Body of pancreas (tissue), 4 donors: ENCODE results near the gene SPTBN2. TPM values are rescaled to one million over a fixed set of nuclear protein-coding genes. Genes with fewer than 3 reads are reported as not detected.

Experiments
- ATAC-seq: fragments of 150-250 bp; one replicate; pipeline ENCODE4 v1.9.1; 2016
- DNase-seq, 4 donors: peaks; one replicate each; pipeline ENCODE4 v3.0.0-alpha.2; 2019
- H3K27ac ChIP-seq, 4 donors: fragments of 200-600 bp; sonication (generic); 1 replicate in 3 of 4; 2 replicates in 1 of 4; pipeline versions ENCODE4 v1.5.1 to v1.6.1; 2016 to 2019; ENCODE audit warnings: mild to moderate bottlenecking in 1 of 4, mixed read lengths in 1 of 4, moderate library complexity in 1 of 4
- H3K27me3 ChIP-seq, 2 donors: fragments of 200-600 bp; sonication (generic); one replicate each; pipeline ENCODE4 v1.6.0; 2016; ENCODE audit warnings: mild to moderate bottlenecking in 1 of 2
- H3K36me3 ChIP-seq, 2 donors: fragments of 200-600 bp; sonication (generic); replicated peaks in 1 of 2; 2 replicates each; pipeline ENCODE4 v1.5.1; 2016; ENCODE audit warnings: low read depth in 2 of 2; ENCODE audit not compliant: insufficient read depth in 1 of 2
- H3K4me1 ChIP-seq: fragments of 200-600 bp; sonication (generic); one replicate; pipeline ENCODE4 v1.6.0; 2016
- H3K4me3 ChIP-seq, 2 donors: fragments of 200-600 bp; sonication (generic); 1 replicate in 1 of 2; 2 replicates in 1 of 2; pipeline ENCODE4 v1.5.1; 2016 to 2019
- H3K9me3 ChIP-seq, 3 donors: fragments of 200-600 bp; sonication (generic); 1 replicate in 2 of 3; 2 replicates in 1 of 3; pipeline ENCODE4 v1.5.1; 2016
- CTCF ChIP-seq, 7 experiments: fragments of 450-650 bp in 4 of 7; fragments of 200-600 bp in 3 of 7; sonication (generic) in 3 of 7; IDR thresholded peaks; one replicate each; pipeline ENCODE4 v1.5.1; 2016 to 2019; ENCODE audit warnings: antibody characterized with exemption in 7 of 7
- POLR2A ChIP-seq, 3 donors: fragments of 450-650 bp; IDR thresholded peaks; one replicate each; pipeline ENCODE4 v1.6.1; 2016; ENCODE audit warnings: antibody characterized with exemption in 3 of 3, mild to moderate bottlenecking in 2 of 3
- WGBS, 2 donors: methylation state at CpG; one replicate each; pipeline ENCODE4 v1.1.5; 2017; 5-methylcytosine and 5-hydroxymethylcytosine counted together
- intact Hi-C: fragments of 100-400 bp; cut with DNase I; formaldehyde crosslinking; loops from one replicate; pipeline ENCODE4 v1.15.1; 2023
- total RNA-seq, 2 donors: library from RNA; depleted of rRNA; stranded (reverse); fragments of >200 nt; gene quantifications; one replicate each; pipeline ENCODE4 v1.1.0, GENCODE V29; 2016

The SPTBN2 gene
- total RNA-seq, 2 donors from 2014 or later = 40.0 to 52.1 TPM

DNA sequence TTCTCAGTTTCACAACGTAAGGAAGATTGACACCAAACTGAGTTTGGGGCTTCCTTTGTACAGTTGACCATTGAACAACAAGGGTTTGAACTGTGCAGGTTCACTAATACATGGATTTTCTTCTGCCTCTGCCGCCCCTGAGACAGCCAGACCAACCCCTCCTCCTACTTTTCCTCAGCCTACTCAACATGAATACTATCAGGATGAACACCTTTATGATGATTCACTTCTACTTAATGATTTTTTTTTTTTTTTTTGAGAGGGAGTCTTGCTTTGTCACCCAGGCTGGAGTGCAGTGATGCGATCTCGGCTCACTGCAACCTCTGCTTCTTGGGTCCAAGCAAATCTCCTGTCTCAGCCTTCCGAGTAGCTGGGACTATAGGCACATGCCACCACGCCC, 75.9 kb downstream of the SPTBN2 start:
- no peak for DNase-seq
- intact Hi-C loops = no loop called here
- Histone ChIP-seq H3K27ac (no peak overlapping the region), H3K4me1 (no peaks in the 10 kb centered on the region), H3K36me3 (no peaks in the 10 kb centered on the region), H3K27me3 (no peaks in the 10 kb centered on the region), H3K4me3 (no peak overlapping the region), H3K9me3 (no peaks in the 10 kb centered on the region)
- ATAC-seq = no peak
- WGBS, 2 donors = 85 to 86% methylated on average over 6 of the region's 6 CpGs
- no peak for TF ChIP-seq POLR2A (IDR thresholded peaks at IDR 0.05)
- TF ChIP-seq CTCF (IDR thresholded peaks at IDR 0.05) = no peak

DNA sequence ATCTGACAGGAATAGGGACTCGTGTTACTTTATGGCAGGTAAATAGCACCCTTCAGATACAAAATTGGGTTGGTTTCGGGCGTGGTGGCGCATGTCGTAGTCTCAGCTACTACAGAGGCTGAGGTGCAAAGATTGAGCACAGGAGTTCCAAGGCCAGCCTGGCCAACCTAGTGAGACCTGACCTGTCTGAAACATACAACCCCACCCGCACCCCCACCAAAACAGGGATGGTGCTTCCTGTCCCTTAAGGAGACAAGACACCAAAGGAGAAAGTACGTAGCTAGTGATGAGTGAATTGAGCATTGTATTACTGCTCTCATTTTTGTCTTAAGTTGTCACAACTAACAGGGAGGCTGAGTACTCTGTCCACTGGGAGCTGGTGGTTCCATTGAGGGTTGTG, 76.4 kb downstream of the SPTBN2 start:
- Histone ChIP-seq H3K4me3 (no peak overlapping the region), H3K9me3 (no peaks in the 10 kb centered on the region), H3K27ac (no peak overlapping the region), H3K36me3 (no peaks in the 10 kb centered on the region), H3K4me1 (no peaks in the 10 kb centered on the region), H3K27me3 (no peaks in the 10 kb centered on the region)
- no peak for TF ChIP-seq CTCF (IDR thresholded peaks at IDR 0.05)
- no peak for TF ChIP-seq POLR2A (IDR thresholded peaks at IDR 0.05)
- intact Hi-C loops = no loop called here
- 87 to 91% methylated on average over 7 of the region's 7 CpGs for WGBS, 2 donors
- ATAC-seq (no peak), DNase-seq (no peak)

- H3K4me3 ChIP-seq = no peak overlapping the region
- H3K27ac ChIP-seq = peak overlapping the region in 1 of 4 donors; percentile 24
- intact Hi-C loops = no loop called here
- H3K36me3 ChIP-seq = peaks cover 0 to 9% of the 10 kb centered on the region in 2 donors
- 93% methylated on average over 2 of the region's 2 CpGs for WGBS, 2 donors
- no peak for TF ChIP-seq CTCF (IDR thresholded peaks at IDR 0.05)
- no peak for TF ChIP-seq POLR2A (IDR thresholded peaks at IDR 0.05)
- H3K27me3 ChIP-seq = no peaks in the 10 kb centered on the region
- no peaks in the 10 kb centered on the region for H3K9me3 ChIP-seq
- ATAC-seq (peak; percentile 63), DNase-seq (no peak)
- peaks cover 3% of the 10 kb centered on the region for H3K4me1 ChIP-seq
Measured at GRCh38 chr11:66651016-66651415, 78.0 kb downstream of the SPTBN2 start.

GRCh38 chr11:66649903-66650302, 79.1 kb downstream of the SPTBN2 start:
- no peaks in the 10 kb centered on the region for H3K9me3 ChIP-seq
- peaks cover 0 to 16% of the 10 kb centered on the region in 2 donors for H3K36me3 ChIP-seq
- H3K4me1 ChIP-seq = peaks cover 14% of the 10 kb centered on the region
- WGBS, 2 donors = 91% methylated on average over 5 of the region's 5 CpGs
- TF ChIP-seq POLR2A (IDR thresholded peaks at IDR 0.05) (no peak), CTCF (IDR thresholded peaks at IDR 0.05) (no peak)
- H3K27me3 ChIP-seq = no peaks in the 10 kb centered on the region
- ATAC-seq (no peak), DNase-seq (no peak)
- intact Hi-C loops = no loop called here
- no peak overlapping the region for H3K27ac ChIP-seq
- H3K4me3 ChIP-seq = no peak overlapping the region

DNA sequence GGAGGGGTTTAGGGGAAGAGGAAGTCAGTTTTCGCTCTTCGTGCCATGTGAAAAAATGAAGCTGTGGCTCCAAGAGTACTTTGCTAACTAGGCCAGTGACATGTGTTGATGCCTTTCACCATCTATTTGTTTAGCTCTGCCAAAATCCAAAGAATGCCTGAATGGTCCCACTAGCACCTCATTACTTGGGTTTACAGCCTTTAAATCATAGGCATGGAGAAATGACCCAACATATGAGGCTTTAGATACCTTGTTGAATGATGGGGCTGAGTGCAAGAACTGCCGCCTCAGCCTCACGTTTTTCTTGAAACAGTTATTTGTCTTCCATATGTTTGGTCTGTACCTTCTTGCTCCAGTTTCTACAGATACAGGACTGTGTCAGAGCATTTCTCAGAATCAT, 82.2 kb downstream of the SPTBN2 start:
- WGBS, 2 donors = 80 to 83% methylated on average over 4 of the region's 4 CpGs
- H3K36me3 ChIP-seq = peaks cover 0 to 16% of the 10 kb centered on the region in 2 donors
- intact Hi-C loops = no loop called here
- DNase-seq (no peak), ATAC-seq (no peak)
- TF ChIP-seq CTCF (IDR thresholded peaks at IDR 0.05) (no peak), POLR2A (IDR thresholded peaks at IDR 0.05) (no peak)
- H3K27me3 ChIP-seq = no peaks in the 10 kb centered on the region
- H3K4me3 ChIP-seq = no peak overlapping the region
- peaks cover 45% of the 10 kb centered on the region for H3K4me1 ChIP-seq
- no peaks in the 10 kb centered on the region for H3K9me3 ChIP-seq
- H3K27ac ChIP-seq = no peak overlapping the region
